ENCODE measurements around the gene CYP27A1. TPM values are rescaled to one million over a fixed set of nuclear protein-coding genes. Genes with fewer than 3 reads are reported as not detected.

The CYP27A1 gene
- total and polyA plus RNA-seq, 9 of the 15 experiments (the other 6 are each of a cell fraction or from before 2014, with no cell fraction given) = 0.20 TPM; not detected in 8

DNA sequence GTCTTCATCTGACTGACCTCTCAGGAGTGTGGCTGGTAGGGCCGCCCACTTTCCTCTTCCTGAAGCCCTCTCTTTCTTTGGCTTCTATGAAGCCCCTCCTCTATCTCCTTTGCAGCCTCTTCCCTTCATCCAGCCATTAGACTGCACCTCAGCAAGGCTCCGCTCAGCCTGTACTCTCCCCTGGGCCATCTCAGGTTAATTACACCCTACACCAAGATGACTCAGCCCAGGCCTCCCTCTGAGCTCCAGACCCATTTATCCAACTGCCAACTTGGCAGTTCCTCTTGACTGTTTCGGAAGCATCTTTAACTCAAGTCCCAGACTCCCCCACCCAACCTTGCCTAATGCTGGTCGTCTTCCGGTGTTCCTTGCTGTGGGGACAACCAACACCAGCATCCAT, 71.8 kb downstream of the CYP27A1 start:
- no peak overlapping the region for H3K4me2 ChIP-seq (ENCODE audit: insufficient read depth, low read length)
- CTCF ChIA-PET (ENCODE audit: low intra/inter-chr PET ratio) = interaction anchor here (0.7 to 0.9 kb wide), 2 partner anchors 204 to 254 kb away, joined by 3 read pairs; no protein-coding TSS in a partner anchor
- H3K4me1 ChIP-seq (replicated peaks in 1 of 2; ENCODE audit: control insufficient read depth in 2 of 2, insufficient read depth in 2 of 2, low read length in 2 of 2) = peaks cover 0 to under 1% of the 10 kb centered on the region in 2 experiments; a peak in 2 of 5 replicates
- POLR2A ChIA-PET = no interaction called here
- no TSS peak for BruUV-seq (replicated peaks)
- WGBS (ENCODE audit: insufficient coverage, low coverage, missing lambda C conversion rate) = 3% methylated on average over 4 of the region's 5 CpGs
- intact Hi-C loops (cut with micrococcal nuclease) (loop anchor here (1.0 to 10.0 kb wide), 2 partner anchors 45 to 301 kb away; no protein-coding TSS in a partner anchor), in situ Hi-C loops (cut with MboI) (loop anchor here (10.0 kb wide), 1 partner anchor 261 kb away; no protein-coding TSS in a partner anchor)
- H3K4me3 ChIP-seq = no peak overlapping the region
- no peaks in the 10 kb centered on the region for H3K79me2 ChIP-seq (ENCODE audit: control insufficient read depth, insufficient read depth, low read length)
- no peaks in the 10 kb centered on the region for H3K9me3 ChIP-seq (replicated peaks; ENCODE audit: control insufficient read depth, insufficient read depth, low read depth, low read length)
- no peak overlapping the region for H3K27ac ChIP-seq (ENCODE audit: extremely low read depth, low read depth, low read length)
- ATAC-seq (peak; percentile 54; the same call in 2 of the 3 replicates), FAIRE-seq (no peak), DNase-seq (ENCODE audit: extremely low read depth in 1 of 4, low spot score in 3 of 4) (peak in 2 of 4 experiments; percentile 12 to 21)
- H2AFZ ChIP-seq (ENCODE audit: low read depth, low read length) = no peak overlapping the region
- no peaks in the 10 kb centered on the region for H3K36me3 ChIP-seq (ENCODE audit: control insufficient read depth, insufficient read depth, low read length)
- no peak overlapping the region; a peak in 1 of 4 replicates for H3K9ac ChIP-seq (ENCODE audit: insufficient read depth in 1 of 2, low read depth in 2 of 2, low read length in 2 of 2)
- H4K20me1 ChIP-seq (replicated peaks; ENCODE audit: control insufficient read depth, insufficient read depth, low read length) = no peaks in the 10 kb centered on the region
- peaks cover 0 to 34% of the 10 kb centered on the region in 2 experiments; a peak in 3 of 5 replicates for H3K27me3 ChIP-seq (ENCODE audit: control insufficient read depth in 2 of 2, insufficient read depth in 2 of 2, low read length in 2 of 2)
- H3K9me1 ChIP-seq (ENCODE audit: control insufficient read depth, insufficient read depth, low read length) = no peaks in the 10 kb centered on the region
- TF ChIP-seq SIRT6 (IDR thresholded peaks at IDR 0.05; ENCODE audit: low read depth, low read length) (no peak), MNT (conservative IDR thresholded peaks at IDR 0.05) (no peak), CTBP1 (IDR thresholded peaks at IDR 0.05; ENCODE audit: borderline replicate concordance) (0 out of 2 replicates have a peak, but pooled peaks have one; percentile 11), CHD1 (IDR thresholded peaks at IDR 0.05; ENCODE audit: low read length) (no peak), RNF2 (IDR thresholded peaks at IDR 0.05) (no peak), JUN (IDR thresholded peaks at IDR 0.05; ENCODE audit: borderline replicate concordance, low read depth, low read length) (no peak), JUN (CRISPR knock-in tag; IDR thresholded peaks at IDR 0.05; ENCODE audit: borderline replicate concordance) (no peak), ZNF764 (CRISPR knock-in tag; IDR thresholded peaks at IDR 0.05; ENCODE audit: low read depth) (no peak), JUND (IDR thresholded peaks at IDR 0.05; ENCODE audit: borderline replicate concordance, low read depth, low read length) (peak; percentile 36; the same call in 1 of the 2 replicates), JUND (tag; IDR thresholded peaks at IDR 0.05; ENCODE audit: borderline replicate concordance, low read depth, low read length) (peak; percentile 37; the same call in 1 of the 3 replicates), ZSCAN32 (CRISPR knock-in tag; IDR thresholded peaks at IDR 0.05) (no peak), PBX2 (CRISPR knock-in tag; IDR thresholded peaks at IDR 0.05; ENCODE audit: low read depth) (no peak), PBX2 (tag; conservative IDR thresholded peaks at IDR 0.05; ENCODE audit: low read depth) (peak; percentile 54; the same call in 1 of the 2 replicates)
- TF ChIP-seq, protein P1, sequence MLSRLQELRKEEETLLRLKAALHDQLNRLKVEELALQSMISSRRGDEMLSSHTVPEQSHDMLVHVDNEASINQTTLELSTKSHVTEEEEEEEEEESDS (CRISPR knock-in tag; IDR thresholded peaks at IDR 0.05) = no peak
- TF ChIP-seq, protein P2, sequence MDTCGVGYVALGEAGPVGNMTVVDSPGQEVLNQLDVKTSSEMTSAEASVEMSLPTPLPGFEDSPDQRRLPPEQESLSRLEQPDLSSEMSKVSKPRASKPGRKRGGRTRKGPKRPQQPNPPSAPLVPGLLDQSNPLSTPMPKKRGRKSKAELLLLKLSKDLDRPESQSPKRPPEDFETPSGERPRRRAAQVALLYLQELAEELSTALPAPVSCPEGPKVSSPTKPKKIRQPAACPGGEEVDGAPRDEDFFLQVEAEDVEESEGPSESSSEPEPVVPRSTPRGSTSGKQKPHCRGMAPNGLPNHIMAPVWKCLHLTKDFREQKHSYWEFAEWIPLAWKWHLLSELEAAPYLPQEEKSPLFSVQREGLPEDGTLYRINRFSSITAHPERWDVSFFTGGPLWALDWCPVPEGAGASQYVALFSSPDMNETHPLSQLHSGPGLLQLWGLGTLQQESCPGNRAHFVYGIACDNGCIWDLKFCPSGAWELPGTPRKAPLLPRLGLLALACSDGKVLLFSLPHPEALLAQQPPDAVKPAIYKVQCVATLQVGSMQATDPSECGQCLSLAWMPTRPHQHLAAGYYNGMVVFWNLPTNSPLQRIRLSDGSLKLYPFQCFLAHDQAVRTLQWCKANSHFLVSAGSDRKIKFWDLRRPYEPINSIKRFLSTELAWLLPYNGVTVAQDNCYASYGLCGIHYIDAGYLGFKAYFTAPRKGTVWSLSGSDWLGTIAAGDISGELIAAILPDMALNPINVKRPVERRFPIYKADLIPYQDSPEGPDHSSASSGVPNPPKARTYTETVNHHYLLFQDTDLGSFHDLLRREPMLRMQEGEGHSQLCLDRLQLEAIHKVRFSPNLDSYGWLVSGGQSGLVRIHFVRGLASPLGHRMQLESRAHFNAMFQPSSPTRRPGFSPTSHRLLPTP (IDR thresholded peaks at IDR 0.05; ENCODE audit: borderline replicate concordance, extremely low read depth, insufficient read length) = no peak

All from K562 (cell line).